HG02763 (cell line): Measurements from ENCODE around the gene PCIF1.
"Not testable (repeated sequence)": the region's sequence is repeated elsewhere in the genome, so short reads cannot be mapped to it uniquely, and the experiment has no call there.

Source experiments
- ATAC-seq: cut with Tn5 transposase; IDR thresholded peaks from one replicate; pipeline ENCODE4 v1.9.1; 2021; ENCODE audit warnings: mild to moderate bottlenecking, moderate library complexity; ENCODE audit not compliant: unreplicated experiment

PCIF1 gene

GRCh38 chr20:45988830-45989229 lies 54.3 kb downstream of the PCIF1 start:
- not testable (repeated sequence) for ATAC-seq

GRCh38 chr20:45991616-45992015 lies 57.1 kb downstream of the PCIF1 start:
- ATAC-seq: no peak

DNA sequence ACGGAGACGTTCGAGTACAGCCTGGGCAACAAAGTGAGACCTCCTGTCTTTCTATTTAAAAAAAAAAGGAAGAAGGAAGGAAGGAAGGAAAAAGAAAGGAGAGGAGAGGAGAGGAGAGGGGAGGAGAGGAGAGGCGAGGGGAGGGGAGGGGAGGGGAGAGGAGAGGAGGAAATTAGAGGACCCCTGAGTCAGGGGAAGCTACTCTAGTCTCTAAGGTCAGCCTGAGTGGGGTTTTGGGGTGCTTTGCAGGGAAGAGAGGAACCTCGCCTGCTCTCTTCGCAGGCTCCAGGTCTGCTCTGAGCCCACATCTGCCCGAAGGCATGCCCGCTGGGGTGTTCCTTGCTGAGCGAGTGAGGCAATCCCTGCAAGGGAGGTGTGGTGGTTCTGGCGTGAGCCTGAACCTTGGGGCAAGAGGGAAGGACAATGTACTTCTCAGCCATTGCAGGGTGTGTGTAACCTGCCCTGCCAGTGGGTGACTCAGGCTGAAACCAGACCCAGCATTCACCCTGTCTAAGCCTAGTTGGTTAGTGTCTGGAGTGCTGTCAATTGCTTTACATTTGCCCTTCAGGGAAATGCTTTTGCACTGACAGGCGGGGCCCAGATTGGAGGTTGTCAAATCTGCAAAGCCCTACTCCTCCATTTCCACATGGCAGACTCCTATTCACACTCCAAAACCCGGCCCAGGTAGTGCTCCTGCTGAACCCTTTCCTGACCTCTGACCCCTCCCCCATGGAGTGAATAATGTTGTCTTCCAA lies 58.9 kb downstream of the PCIF1 start:
- no peak for ATAC-seq

GRCh38 chr20:45994761-45995493 lies 60.4 kb downstream of the PCIF1 start:
- no peak for ATAC-seq

DNA sequence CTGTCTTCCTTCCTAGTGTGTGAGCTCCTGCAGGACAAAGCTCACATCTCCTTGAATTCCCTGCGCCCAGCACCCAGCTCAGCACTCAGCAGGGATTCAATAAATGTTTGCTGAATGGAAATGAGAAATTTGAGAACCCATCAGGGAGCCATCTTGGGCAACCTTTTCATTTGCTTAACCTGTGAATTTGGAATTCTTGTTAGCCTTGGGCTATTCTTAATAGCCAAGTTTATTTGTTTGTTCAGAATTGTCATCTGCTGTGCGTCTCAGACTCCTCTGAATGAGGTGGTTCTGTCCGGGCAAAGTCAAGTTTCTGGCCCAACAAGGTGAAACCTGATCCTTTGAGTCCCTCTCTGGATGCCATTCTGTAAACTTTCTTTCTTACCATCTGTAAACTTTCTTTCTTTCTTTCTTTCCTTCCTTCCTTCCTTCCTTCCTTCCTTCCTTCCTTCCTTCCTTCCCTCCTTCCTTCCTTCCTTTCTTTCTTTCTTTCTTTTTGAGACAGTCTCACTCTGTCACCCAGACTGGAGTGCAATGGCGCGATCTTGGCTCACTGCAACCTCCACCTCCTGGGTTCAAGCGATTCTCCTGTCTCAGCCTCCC lies 61.1 kb downstream of the PCIF1 start:
- not testable (repeated sequence) for ATAC-seq

DNA sequence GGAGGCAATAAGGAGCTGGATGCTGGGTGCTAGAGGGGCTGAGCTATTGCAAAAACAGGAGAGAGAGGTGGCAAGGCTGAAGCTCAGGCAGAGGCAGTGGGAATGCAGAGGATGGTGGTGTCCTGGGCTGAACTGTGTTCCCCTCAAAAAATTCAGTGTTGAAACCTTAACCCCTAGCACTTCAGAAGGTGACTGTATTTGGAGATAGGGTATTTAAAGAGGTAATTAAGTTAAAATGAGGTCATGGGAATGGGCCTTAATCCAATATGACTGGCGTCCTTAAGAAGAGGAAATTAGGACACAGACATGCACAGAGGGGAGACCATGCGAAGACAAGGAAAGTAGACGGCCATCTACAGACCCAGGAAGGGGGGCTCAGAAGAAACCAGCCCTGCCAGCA lies 62.7 kb downstream of the PCIF1 start:
- no peak for ATAC-seq
